Measurements from ENCODE around the gene ABCG2. TPM values are rescaled to one million over a fixed set of nuclear protein-coding genes. Genes with fewer than 3 reads are reported as not detected.

The ABCG2 gene
- total and polyA plus RNA-seq, 2 of the 8 experiments (the other 6 are each of a cell fraction or from before 2014, with no cell fraction given), result 2.4 to 4.6 TPM

GRCh38 chr4:88080626-88081025 lies 77.8 kb downstream of the ABCG2 start:
- no peak overlapping the region for H3K4me3 ChIP-seq (ENCODE audit: extremely low read depth in 1 of 4, insufficient read depth in 2 of 4, low read depth in 3 of 4, low read length in 4 of 4)
- DNase-seq (ENCODE audit: low read depth in 1 of 2, low spot score in 2 of 2) (no peak), FAIRE-seq (no peak)
- no peak overlapping the region for H4K91ac ChIP-seq (replicated peaks; ENCODE audit: insufficient read length, low read length)
- no peak overlapping the region for H3K23ac ChIP-seq (ENCODE audit: insufficient read length)
- WGBS, 2 experiments (ENCODE audit: extremely low coverage in 1 of 2, insufficient coverage in 1 of 2, insufficient read length in 1 of 2, insufficient replicate concordance in 2 of 2, low coverage in 1 of 2, low lambda C conversion rate in 2 of 2, missing lambda C conversion rate in 1 of 2), result 88% methylated on average over 1 of the region's 1 CpG; no CpG with 5 or more reads in 1 of the 2 experiments
- H3K18ac ChIP-seq (ENCODE audit: extremely low read depth, low read length), result no peak overlapping the region
- ChIA-PET POLR2A (ENCODE audit: partially characterized antibody) (no interaction called here), CTCF (ENCODE audit: partially characterized antibody) (interaction anchor here (1.1 to 7.7 kb wide), 3 partner anchors 26 to 232 kb away, joined by 3 to 41 read pairs (median 3); no protein-coding TSS in a partner anchor)
- H3K36me3 ChIP-seq (ENCODE audit: control insufficient read depth in 2 of 4, insufficient read depth in 4 of 4, low read length in 3 of 4), result peaks cover 0 to 20% (median 6%) of the 10 kb centered on the region in 4 experiments; a peak in 6 of 8 replicates
- H2BK120ac ChIP-seq (replicated peaks; ENCODE audit: low read depth, low read length), result no peak overlapping the region
- H3K79me2 ChIP-seq (ENCODE audit: control insufficient read depth in 1 of 2, insufficient read depth in 2 of 2, low read length in 2 of 2), result no peaks in the 10 kb centered on the region
- H2BK12ac ChIP-seq (ENCODE audit: low read depth, low read length), result no peak overlapping the region
- H3K79me1 ChIP-seq (ENCODE audit: low read depth, low read length), result no peaks in the 10 kb centered on the region
- H2BK15ac ChIP-seq (ENCODE audit: low read length), result no peak overlapping the region
- H3K14ac ChIP-seq (ENCODE audit: insufficient read length), result no peak overlapping the region
- H2AFZ ChIP-seq (ENCODE audit: low read length), result no peak overlapping the region
- no peaks in the 10 kb centered on the region for H3K27me3 ChIP-seq (replicated peaks in 1 of 4; ENCODE audit: control insufficient read depth in 3 of 4, extremely low read depth in 1 of 4, insufficient read depth in 3 of 4, low read length in 3 of 4)
- TF ChIP-seq RFX5 (IDR thresholded peaks at IDR 0.05; ENCODE audit: borderline replicate concordance, low read depth, low read length) (no peak), KDM5A (IDR thresholded peaks at IDR 0.05; ENCODE audit: low read length) (no peak), HDAC6 (IDR thresholded peaks at IDR 0.05; ENCODE audit: low read depth, low read length) (no peak), ATF2 (IDR thresholded peaks at IDR 0.05; ENCODE audit: low read length) (no peak), POU5F1 (IDR thresholded peaks at IDR 0.05; ENCODE audit: low read depth, low read length) (no peak), EGR1 (IDR thresholded peaks at IDR 0.05; ENCODE audit: borderline replicate concordance, low read depth, low read length) (no peak)
- H4K20me1 ChIP-seq (replicated peaks in 1 of 2; ENCODE audit: control insufficient read depth in 1 of 2, insufficient read depth in 2 of 2, low read length in 2 of 2), result no peaks in the 10 kb centered on the region
- H3K4ac ChIP-seq (replicated peaks; ENCODE audit: insufficient read length, low read depth, low read length), result no peak overlapping the region
- H2AK5ac ChIP-seq (ENCODE audit: low read depth, low read length), result no peak overlapping the region
- H3K23me2 ChIP-seq (ENCODE audit: low read depth, low read length), result no peaks in the 10 kb centered on the region
- H2BK20ac ChIP-seq (ENCODE audit: low read length), result no peak overlapping the region
- H3K27ac ChIP-seq (ENCODE audit: low read depth, low read length), result no peak overlapping the region
- no peak overlapping the region for H2BK5ac ChIP-seq (ENCODE audit: low read depth, low read length)
- peaks cover 0 to 3% (median 0%) of the 10 kb centered on the region in 4 experiments; a peak in 3 of 7 replicates for H3K4me1 ChIP-seq (replicated peaks in 1 of 4; ENCODE audit: control insufficient read depth in 3 of 4, insufficient read depth in 4 of 4, low read length in 3 of 4)
- H3K9me3 ChIP-seq (ENCODE audit: insufficient read depth in 2 of 2, low read depth in 1 of 2, low read length in 1 of 2), result no peaks in the 10 kb centered on the region
- no peak overlapping the region for H3K56ac ChIP-seq (replicated peaks; ENCODE audit: insufficient read length, low read depth, low read length)
- H3K9ac ChIP-seq (replicated peaks in 1 of 4; ENCODE audit: extremely low read depth in 1 of 4, low read depth in 3 of 4, low read length in 3 of 4), result no peak overlapping the region
- H3K4me2 ChIP-seq (ENCODE audit: insufficient read depth in 1 of 2, low read depth in 2 of 2, low read length in 2 of 2), result no peak overlapping the region
- H4K8ac ChIP-seq (ENCODE audit: extremely low read depth, insufficient read depth, low read length), result no peak overlapping the region
- H4K5ac ChIP-seq (ENCODE audit: insufficient read length, low read depth, low read length), result no peak overlapping the region
